NB4 (cell line): ENCODE results near the gene LARP4B.

Experiments used
- POLR2A ChIP-seq: IDR thresholded peaks from 2 replicates; pipeline ENCODE4 v1.6.1; 2011; ENCODE audit warnings: mild to moderate bottlenecking; ENCODE audit not compliant: insufficient read length; ENCODE audit errors: extremely low read depth
- TF ChIP-seq, protein P1 (sequence below): IDR thresholded peaks from one replicate; pipeline ENCODE4 v1.5.1; 2012; ENCODE audit warnings: low read depth, low read length
- TF ChIP-seq, protein P2 (sequence below): IDR thresholded peaks from 2 replicates; pipeline ENCODE4 v1.6.1; 2011; ENCODE audit warnings: low read depth, low read length

GRCh38 chr10:794382-794956 is 137.0 kb downstream of the LARP4B start:
- TF ChIP-seq, protein P1, sequence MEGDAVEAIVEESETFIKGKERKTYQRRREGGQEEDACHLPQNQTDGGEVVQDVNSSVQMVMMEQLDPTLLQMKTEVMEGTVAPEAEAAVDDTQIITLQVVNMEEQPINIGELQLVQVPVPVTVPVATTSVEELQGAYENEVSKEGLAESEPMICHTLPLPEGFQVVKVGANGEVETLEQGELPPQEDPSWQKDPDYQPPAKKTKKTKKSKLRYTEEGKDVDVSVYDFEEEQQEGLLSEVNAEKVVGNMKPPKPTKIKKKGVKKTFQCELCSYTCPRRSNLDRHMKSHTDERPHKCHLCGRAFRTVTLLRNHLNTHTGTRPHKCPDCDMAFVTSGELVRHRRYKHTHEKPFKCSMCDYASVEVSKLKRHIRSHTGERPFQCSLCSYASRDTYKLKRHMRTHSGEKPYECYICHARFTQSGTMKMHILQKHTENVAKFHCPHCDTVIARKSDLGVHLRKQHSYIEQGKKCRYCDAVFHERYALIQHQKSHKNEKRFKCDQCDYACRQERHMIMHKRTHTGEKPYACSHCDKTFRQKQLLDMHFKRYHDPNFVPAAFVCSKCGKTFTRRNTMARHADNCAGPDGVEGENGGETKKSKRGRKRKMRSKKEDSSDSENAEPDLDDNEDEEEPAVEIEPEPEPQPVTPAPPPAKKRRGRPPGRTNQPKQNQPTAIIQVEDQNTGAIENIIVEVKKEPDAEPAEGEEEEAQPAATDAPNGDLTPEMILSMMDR = peak; percentile 43
- TF ChIP-seq POLR2A = no peak
- TF ChIP-seq, protein P2, sequence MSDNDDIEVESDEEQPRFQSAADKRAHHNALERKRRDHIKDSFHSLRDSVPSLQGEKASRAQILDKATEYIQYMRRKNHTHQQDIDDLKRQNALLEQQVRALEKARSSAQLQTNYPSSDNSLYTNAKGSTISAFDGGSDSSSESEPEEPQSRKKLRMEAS = no peak
